GM12865 (cell line): ENCODE data around the gene BTF3.
"Not testable (repeated sequence)": the region's sequence is repeated elsewhere in the genome, so short reads cannot be mapped to it uniquely, and the experiment has no call there.

ENCODE experiments used
- DNase-seq: peaks from one replicate; pipeline ENCODE4 v3.0.0; 2010; ENCODE audit warnings: low read depth
- H3K4me3 ChIP-seq: 2 replicates; pipeline ENCODE4 v1.5.1; 2011; ENCODE audit warnings: mild to moderate bottlenecking, low read depth, low read length, control low read depth
- CTCF ChIP-seq: IDR thresholded peaks from 2 replicates; pipeline ENCODE4 v1.5.1; 2011; ENCODE audit warnings: low read length, control low read depth, low read depth, inconsistent platforms; ENCODE audit not compliant: insufficient read depth; ENCODE audit errors: missing control alignments

Gene BTF3

GRCh38 chr5:73486119-73486899 is 11.9 kb upstream of the BTF3 start:
- no peak for TF ChIP-seq CTCF
- no peak overlapping the region for H3K4me3 ChIP-seq
- DNase-seq = no peak

GRCh38 chr5:73487257-73487656 is 11.0 kb upstream of the BTF3 start:
- H3K4me3 ChIP-seq = not testable (repeated sequence)

GRCh38 chr5:73487815-73488214 is 10.4 kb upstream of the BTF3 start:
- DNase-seq = no peak
- TF ChIP-seq CTCF = no peak
- H3K4me3 ChIP-seq = no peak overlapping the region

More at GRCh38 chr5:73487257-73487656, 11.0 kb upstream of the BTF3 start:
- not testable (repeated sequence) for DNase-seq

GRCh38 chr5:73488806-73489205 is 9.4 kb upstream of the BTF3 start:
- no peak for TF ChIP-seq CTCF
- H3K4me3 ChIP-seq = no peak overlapping the region
- no peak for DNase-seq

GRCh38 chr5:73490088-73490487 is 8.2 kb upstream of the BTF3 start:
- H3K4me3 ChIP-seq = no peak overlapping the region
- DNase-seq = no peak
- no peak for TF ChIP-seq CTCF

GRCh38 chr5:73491155-73491554 is 7.1 kb upstream of the BTF3 start:
- no peak for DNase-seq
- no peak overlapping the region for H3K4me3 ChIP-seq
- TF ChIP-seq CTCF = no peak

GRCh38 chr5:73493421-73493820 is 4.8 kb upstream of the BTF3 start:
- TF ChIP-seq CTCF = no peak
- no peak overlapping the region for H3K4me3 ChIP-seq
- no peak for DNase-seq

GRCh38 chr5:73494721-73495120 is 3.5 kb upstream of the BTF3 start:
- no peak for TF ChIP-seq CTCF
- DNase-seq = no peak
- H3K4me3 ChIP-seq = no peak overlapping the region
